Measurements from ENCODE around the gene KCTD11. TPM values are rescaled to one million over a fixed set of nuclear protein-coding genes. Genes with fewer than 3 reads are reported as not detected.
A peak's percentile ranks its signal among the peaks of the same experiment; 100 is the strongest.

Gene KCTD11
- total and polyA plus RNA-seq, 2 of the 13 experiments (the other 11 are each of a cell fraction or from before 2014, with no cell fraction given) = 1.6 to 2.6 TPM

GRCh38 chr17:7403043-7403726 lies 51.2 kb downstream of the KCTD11 start (continued):
- 0 out of 2 replicates have a peak, but pooled peaks have one; percentile 35 for TF ChIP-seq ZXDC (CRISPR knock-in tag; IDR thresholded peaks at IDR 0.05)
- peak; percentile 60; the same call in 1 of the 2 replicates for TF ChIP-seq ZNF678 (CRISPR knock-in tag; IDR thresholded peaks at IDR 0.05)
- peak in 1 of 2 experiments; percentile 43; a peak in 2 of 4 replicates for TF ChIP-seq HMGXB4 (CRISPR knock-in tag; IDR thresholded peaks at IDR 0.05; ENCODE audit: borderline replicate concordance in 1 of 2, low read depth in 1 of 2)
- peak; percentile 64 for TF ChIP-seq GATAD2A (CRISPR knock-in tag; IDR thresholded peaks at IDR 0.05)
- TF ChIP-seq ZBTB42 (CRISPR knock-in tag; IDR thresholded peaks at IDR 0.05) = 0 out of 2 replicates have a peak, but pooled peaks have one; percentile 16
- peak; percentile 39; the same call in 1 of the 2 replicates for TF ChIP-seq ZNF652 (CRISPR knock-in tag; IDR thresholded peaks at IDR 0.05; ENCODE audit: borderline replicate concordance, low read depth)
- peak; percentile 90 for TF ChIP-seq HNF4G (IDR thresholded peaks at IDR 0.05; ENCODE audit: borderline replicate concordance, low read depth, low read length)
- TF ChIP-seq HNF4G (CRISPR knock-in tag; IDR thresholded peaks at IDR 0.05; ENCODE audit: borderline replicate concordance, low read depth) = no peak; the same call in 1 of the 2 replicates
- 0 out of 2 replicates have a peak, but pooled peaks have one; percentile 14 for TF ChIP-seq TMF1 (CRISPR knock-in tag; IDR thresholded peaks at IDR 0.05; ENCODE audit: low read depth)
- 0 out of 2 replicates have a peak, but pooled peaks have one; percentile 9 for TF ChIP-seq TBX2 (CRISPR knock-in tag; IDR thresholded peaks at IDR 0.05; ENCODE audit: borderline replicate concordance)
- 0 out of 2 replicates have a peak, but pooled peaks have one; percentile 19 for TF ChIP-seq TGIF2 (CRISPR knock-in tag; IDR thresholded peaks at IDR 0.05)
- no peak for TF ChIP-seq CTCF (CRISPR knock-in tag; IDR thresholded peaks at IDR 0.05)
- peak; percentile 49; the same call in 1 of the 2 replicates for TF ChIP-seq CCDC6 (CRISPR knock-in tag; IDR thresholded peaks at IDR 0.05)
- TF ChIP-seq ZNF724P (CRISPR knock-in tag; IDR thresholded peaks at IDR 0.05; ENCODE audit: borderline replicate concordance) = 0 out of 2 replicates have a peak, but pooled peaks have one; percentile 26
- TF ChIP-seq PHF20 (CRISPR knock-in tag; IDR thresholded peaks at IDR 0.05) = peak; percentile 31; the same call in 1 of the 2 replicates
- TF ChIP-seq ZNF282 (IDR thresholded peaks at IDR 0.05; ENCODE audit: partially characterized antibody) = no peak
- no peak for TF ChIP-seq SP1 (IDR thresholded peaks at IDR 0.05)
- peak; percentile 36; the same call in 1 of the 2 replicates for TF ChIP-seq SP1 (CRISPR knock-in tag; IDR thresholded peaks at IDR 0.05)
- 0 out of 2 replicates have a peak, but pooled peaks have one; percentile 58 for TF ChIP-seq SIN3A (IDR thresholded peaks at IDR 0.05; ENCODE audit: borderline replicate concordance, low read depth, low read length)
- no peak for TF ChIP-seq GABPA (IDR thresholded peaks at IDR 0.05; ENCODE audit: low read depth, low read length)
- peak; percentile 39 for TF ChIP-seq GABPA (CRISPR knock-in tag; IDR thresholded peaks at IDR 0.05; ENCODE audit: low read depth)
